C4-2B (cell line): ENCODE measurements around the gene ZFAND3.

Experiments used
- H3K27ac ChIP-seq: fragments of 450-650 bp; 2 replicates; pipeline ENCODE4 v1.5.1; 2017
- ZFX ChIP-seq: fragments of 450-650 bp; IDR thresholded peaks from 2 replicates; pipeline ENCODE4 v1.6.1; 2017
- TF ChIP-seq, protein P1 (sequence below): fragments of 450-650 bp; conservative IDR thresholded peaks from 2 replicates; pipeline ENCODE4 v1.5.1; 2017; ENCODE audit warnings: mild to moderate bottlenecking

Gene ZFAND3

DNA sequence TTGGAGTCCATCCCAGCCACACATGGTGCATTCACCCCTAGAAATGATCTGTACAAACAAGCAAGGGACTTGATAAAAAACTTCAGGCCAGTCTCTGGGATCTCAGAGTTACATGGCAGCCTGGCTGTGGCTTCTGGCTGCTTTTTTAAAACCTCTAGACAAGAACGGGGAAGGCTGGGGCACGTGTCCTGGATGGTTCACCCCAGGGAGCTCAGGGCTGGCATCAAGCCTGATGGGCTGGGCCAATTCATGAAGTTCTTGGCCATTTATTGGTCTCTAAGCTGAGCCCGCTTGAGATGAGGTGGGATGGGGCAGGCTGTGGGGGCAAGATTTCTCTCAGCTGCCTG is 10.4 kb upstream of the ZFAND3 start:
- TF ChIP-seq, protein P1, sequence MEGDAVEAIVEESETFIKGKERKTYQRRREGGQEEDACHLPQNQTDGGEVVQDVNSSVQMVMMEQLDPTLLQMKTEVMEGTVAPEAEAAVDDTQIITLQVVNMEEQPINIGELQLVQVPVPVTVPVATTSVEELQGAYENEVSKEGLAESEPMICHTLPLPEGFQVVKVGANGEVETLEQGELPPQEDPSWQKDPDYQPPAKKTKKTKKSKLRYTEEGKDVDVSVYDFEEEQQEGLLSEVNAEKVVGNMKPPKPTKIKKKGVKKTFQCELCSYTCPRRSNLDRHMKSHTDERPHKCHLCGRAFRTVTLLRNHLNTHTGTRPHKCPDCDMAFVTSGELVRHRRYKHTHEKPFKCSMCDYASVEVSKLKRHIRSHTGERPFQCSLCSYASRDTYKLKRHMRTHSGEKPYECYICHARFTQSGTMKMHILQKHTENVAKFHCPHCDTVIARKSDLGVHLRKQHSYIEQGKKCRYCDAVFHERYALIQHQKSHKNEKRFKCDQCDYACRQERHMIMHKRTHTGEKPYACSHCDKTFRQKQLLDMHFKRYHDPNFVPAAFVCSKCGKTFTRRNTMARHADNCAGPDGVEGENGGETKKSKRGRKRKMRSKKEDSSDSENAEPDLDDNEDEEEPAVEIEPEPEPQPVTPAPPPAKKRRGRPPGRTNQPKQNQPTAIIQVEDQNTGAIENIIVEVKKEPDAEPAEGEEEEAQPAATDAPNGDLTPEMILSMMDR: no peak
- no peak for TF ChIP-seq ZFX
- no peak overlapping the region for H3K27ac ChIP-seq

DNA sequence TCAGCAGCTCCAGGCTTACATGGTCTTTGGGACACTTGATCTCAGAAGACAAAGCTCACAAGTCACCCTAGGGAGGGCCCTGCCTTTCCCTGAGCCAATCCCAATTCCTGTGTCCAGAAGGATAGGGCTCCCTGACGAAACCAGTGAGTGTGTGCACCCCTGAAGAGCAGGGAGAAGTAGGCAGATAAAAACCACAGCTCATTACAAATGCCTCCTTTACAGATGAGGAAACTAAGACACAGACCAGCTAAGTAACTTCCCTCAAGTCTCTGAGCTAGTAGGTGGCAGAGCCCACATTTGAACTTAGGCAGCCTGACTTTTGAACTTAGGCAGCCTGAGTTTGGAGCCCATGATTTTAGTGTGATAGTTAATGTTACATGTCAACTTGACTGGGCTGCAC is 6.7 kb upstream of the ZFAND3 start:
- TF ChIP-seq, protein P1: no peak
- no peak for TF ChIP-seq ZFX
- no peak overlapping the region for H3K27ac ChIP-seq

DNA sequence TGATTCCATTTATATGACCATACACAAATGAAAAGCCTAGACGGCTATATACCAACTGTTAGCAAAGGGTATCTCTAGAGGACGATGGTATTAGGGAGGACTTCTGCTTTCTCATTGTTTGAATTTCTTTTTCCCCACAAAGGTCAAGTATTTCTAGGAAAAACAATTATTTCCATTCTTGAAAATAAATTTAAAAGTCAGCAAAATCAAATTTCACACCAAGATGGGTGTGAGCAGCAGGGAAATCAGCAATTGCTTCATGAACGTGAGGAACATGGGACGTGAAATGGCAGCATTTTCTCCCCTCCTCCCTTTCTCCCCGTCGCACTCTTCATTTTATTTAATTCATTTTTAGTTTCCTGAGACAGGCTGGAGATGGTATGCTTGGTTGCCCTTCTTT is 5.2 kb upstream of the ZFAND3 start:
- TF ChIP-seq, protein P1: no peak
- no peak for TF ChIP-seq ZFX

DNA sequence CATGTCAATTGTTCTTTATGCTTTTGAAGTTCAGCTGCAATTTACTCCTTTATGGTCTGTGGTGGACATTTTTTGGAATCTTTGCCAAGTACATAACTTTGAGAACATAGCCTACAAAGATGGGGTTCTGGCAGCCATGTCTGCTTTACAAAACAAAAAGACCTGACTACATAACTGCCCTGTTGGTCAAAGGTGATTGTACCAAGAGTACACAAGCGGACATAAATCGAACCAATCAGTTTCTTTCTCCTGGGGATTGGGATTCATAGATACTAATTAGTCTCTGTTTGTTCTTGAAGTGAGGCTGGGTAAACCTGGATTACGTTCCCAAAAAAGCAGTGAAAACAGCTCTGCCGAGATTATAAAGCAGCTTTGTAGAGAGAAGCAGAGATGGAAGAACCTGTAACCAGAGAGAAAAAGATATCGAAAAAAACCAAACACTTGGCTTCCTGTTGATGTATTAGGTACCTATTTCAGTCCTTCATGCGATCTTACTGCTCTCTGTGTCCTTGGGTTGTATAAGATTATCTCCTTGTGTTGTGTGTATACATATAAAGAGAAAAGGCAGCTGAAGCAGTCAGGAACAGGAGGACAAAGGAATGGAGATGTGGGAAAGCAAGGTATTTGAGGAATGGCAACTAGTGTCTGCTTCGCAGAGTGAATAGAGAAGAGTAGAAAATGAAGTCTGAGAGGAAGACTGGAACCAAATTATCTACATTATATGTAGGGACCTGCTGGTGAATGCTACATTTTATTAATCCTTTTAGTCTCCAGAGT is 2.7 kb upstream of the ZFAND3 start:
- TF ChIP-seq, protein P1: no peak
- no peak for TF ChIP-seq ZFX
- no peak overlapping the region for H3K27ac ChIP-seq

More for the DNA sequence above, 5.2 kb upstream of the ZFAND3 start:
- no peak overlapping the region for H3K27ac ChIP-seq

DNA sequence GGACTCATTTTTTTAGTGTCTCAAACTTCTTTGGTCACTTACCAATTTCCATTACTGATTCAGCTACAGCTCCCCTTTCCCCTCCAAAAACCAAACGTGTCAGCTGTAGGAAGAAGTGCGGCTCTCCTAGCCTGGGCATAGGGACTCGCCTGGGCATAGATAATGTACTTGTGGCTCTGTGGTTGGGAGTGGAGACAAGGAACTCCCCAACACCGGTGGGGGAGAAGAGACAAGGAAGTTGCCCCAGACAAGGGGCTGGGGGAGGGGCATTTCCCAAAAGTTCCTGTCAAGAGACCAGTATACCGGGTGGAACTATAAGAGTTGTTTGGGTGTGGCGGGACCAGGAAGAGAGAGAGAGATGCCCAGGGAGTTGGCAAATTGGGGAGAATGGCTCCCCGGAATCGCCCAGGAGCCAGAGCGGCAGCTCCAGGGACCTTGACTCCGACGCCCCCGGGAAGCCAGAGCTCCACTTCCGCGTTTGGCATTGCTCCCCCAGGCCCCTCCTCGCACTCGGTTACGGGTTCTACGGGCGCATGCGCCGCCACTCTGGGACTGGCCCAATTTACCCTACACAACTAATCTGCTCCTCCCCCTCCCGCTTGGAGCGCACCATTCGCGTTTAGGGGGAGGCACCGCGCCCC is 871 bp upstream of the ZFAND3 start:
- TF ChIP-seq, protein P1: no peak
- TF ChIP-seq ZFX: no peak
- peak overlapping the region; percentile 93 for H3K27ac ChIP-seq

DNA sequence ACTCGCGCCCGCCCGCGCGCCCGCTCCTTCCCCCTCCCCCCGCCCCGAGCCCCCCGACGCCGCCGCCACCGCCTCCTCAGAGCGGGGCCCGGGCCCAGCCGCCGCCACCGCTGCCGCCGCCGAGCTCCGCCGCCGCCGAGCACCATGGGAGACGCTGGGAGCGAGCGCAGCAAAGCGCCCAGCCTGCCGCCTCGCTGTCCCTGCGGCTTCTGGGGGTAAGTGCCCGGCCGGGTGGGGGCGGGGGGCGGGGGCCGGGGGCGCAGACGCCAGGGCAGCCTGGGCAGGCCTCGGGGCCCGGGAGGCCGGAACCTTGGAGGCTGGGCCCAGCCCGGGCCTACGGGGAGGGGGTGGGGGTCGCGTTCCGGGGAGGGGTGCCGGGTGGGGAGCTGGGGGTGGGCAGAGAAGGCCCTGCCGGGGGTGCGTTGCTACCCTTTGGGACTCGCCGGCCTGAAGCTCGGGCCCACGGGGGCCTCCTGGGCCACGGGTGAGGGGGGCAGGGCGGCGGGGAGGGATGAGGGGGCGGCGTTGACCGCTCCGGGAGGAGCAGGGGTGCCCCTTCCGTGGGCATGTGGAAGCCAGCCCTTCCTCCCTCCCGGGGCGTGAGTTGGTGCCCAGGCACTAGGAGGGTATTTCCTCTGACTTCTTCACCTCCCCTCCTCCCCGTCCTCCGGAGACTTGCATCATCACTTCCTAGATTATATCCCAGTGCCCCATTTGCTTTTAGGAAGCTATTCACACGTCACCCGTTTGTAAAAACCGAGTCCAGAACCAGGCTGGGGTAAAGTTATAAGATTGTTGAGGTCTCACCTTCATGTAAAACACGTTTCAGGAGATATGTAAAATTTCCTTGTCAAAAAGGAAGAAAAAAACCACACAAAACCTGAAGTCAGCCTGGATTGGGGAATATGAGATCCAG is 533 bp downstream of the ZFAND3 start:
- peak overlapping the region; percentile 93 for H3K27ac ChIP-seq
- TF ChIP-seq ZFX: peak; percentile 74
- TF ChIP-seq, protein P1: no peak
